ENCODE results near the gene REN.

REN gene

DNA sequence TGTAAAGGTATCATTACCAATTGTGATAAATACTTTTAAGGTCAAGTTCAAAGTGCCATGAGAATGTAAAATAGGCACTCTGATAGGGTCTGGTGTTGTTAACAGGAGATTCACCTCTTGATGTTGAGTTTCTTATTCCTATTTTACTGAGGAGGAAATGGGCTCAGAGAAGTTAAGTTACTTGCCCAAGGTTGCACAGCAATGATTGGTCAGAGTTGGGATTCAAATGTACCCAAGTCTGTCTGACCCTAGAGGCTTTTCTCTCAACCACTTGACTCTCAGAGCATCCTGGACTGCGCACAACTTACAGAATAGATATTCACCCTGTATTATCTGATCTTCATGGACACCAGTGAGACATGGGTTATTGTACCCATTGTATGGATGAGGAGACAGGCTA, 59.3 kb downstream of the REN start:
- no peak for DNase-seq

DNA sequence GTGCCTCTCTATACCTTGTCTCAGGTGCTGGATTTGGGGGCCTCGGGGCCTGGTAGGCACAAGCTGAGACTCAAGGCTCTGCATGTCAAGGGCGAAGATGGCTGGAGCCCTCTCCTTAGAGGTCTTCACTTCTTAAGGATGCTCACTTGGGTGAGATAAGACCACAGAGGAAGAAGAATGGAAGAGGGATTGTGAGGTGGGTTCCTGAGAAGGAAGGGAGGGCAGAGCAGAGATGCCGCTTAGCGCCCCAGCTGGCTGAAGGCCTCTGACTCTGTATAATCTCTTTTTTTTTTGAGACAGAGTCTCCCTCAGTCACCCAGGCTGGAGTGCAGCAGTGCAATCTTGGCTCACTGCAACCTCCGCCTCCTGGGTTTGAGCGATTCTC, 61.0 kb downstream of the REN start:
- no peak for DNase-seq
